Right cardiac atrium (tissue), 5 donors: ENCODE measurements around the gene P4HB. TPM values are rescaled to one million over a fixed set of nuclear protein-coding genes. Genes with fewer than 3 reads are reported as not detected.

Experiments used
- ATAC-seq, 2 donors: fragments of 200-7000 bp; cut with Tn5 transposase; one replicate each; pipeline versions ENCODE4 v1.8.0 to v1.9.1; 2020; ENCODE audit warnings: moderate library complexity in 2 of 2, mild to moderate bottlenecking in 1 of 2
- DNase-seq, 3 donors: peaks; one replicate each; pipeline ENCODE4 v3.0.0-alpha.2; 2020
- H3K27ac ChIP-seq: one replicate; pipeline ENCODE4 v1.5.1; 2013; ENCODE audit warnings: mild to moderate bottlenecking, low read length, control low read depth, moderate library complexity
- H3K27me3 ChIP-seq: one replicate; pipeline ENCODE4 v1.6.1; 2013; ENCODE audit not compliant: control insufficient read depth, insufficient read depth
- H3K4me1 ChIP-seq: one replicate; pipeline ENCODE4 v1.6.1; 2013; ENCODE audit warnings: low read length; ENCODE audit not compliant: control insufficient read depth, insufficient read depth
- H3K4me3 ChIP-seq: one replicate; pipeline ENCODE4 v1.5.1; 2013; ENCODE audit warnings: low read length, control low read depth
- H3K9me3 ChIP-seq: one replicate; pipeline ENCODE4 v1.6.1; 2013; ENCODE audit warnings: low read length; ENCODE audit not compliant: control insufficient read depth
- WGBS: extraction: QIAGEN DNeasy Blood & Tissue Kit; methylation state at CpG from one replicate; pipeline ENCODE4 v1.1.7; 2013; 5-methylcytosine and 5-hydroxymethylcytosine counted together
- intact Hi-C, 4 donors: fragments of 100-400 bp; cut with DNase I; formaldehyde crosslinking; loops; one replicate each; pipeline versions ENCODE4 v1.11.0 to v1.14.0; 2022 to 2023
- polyA plus RNA-seq: library from polyadenylated mRNA; stranded (reverse); fragments of 200-250 nt; gene quantifications from one replicate; pipeline ENCODE4 v1.2.3, GENCODE V29; 2013
- total RNA-seq, 4 donors: library from RNA; stranded (reverse); fragmentation: NEBNext Ultra II Directional; extraction: Animal tissue kit (Norgen Biotek cat#: 25700); gene quantifications; one replicate each; pipeline ENCODE4 v1.2.1, GENCODE V29; 2021
- donor health status: healthy with polysubstance abuse.
- donor health status: DM: no; HTN: yes; CAD: no.
- donor health status: DM: no; HTN: no; CAD: no.
- donor health status: DM: no; HTN: yes; CAD: no; lungs with severe emphysema.
- donor health status: DM: yes; HTN: yes; CAD: no.

The P4HB gene
- total and polyA plus RNA-seq, 5 donors = 272 to 375 (median 346) TPM

- Histone ChIP-seq H3K9me3 (no peaks in the 10 kb centered on the region), H3K27me3 (no peaks in the 10 kb centered on the region), H3K27ac (no peak overlapping the region), H3K4me1 (peaks cover 6% of the 10 kb centered on the region), H3K4me3 (no peak overlapping the region)
- 87% methylated on average over 30 of the region's 30 CpGs for whole genome bisulfite sequencing
- no peak for ATAC-seq
- intact Hi-C loops = no loop called here
- peak in 1 of 3 donors; percentile 35 for DNase-seq
Measured at GRCh38 chr17:81858170-81858966, 2.0 kb downstream of the P4HB start.

- Histone ChIP-seq H3K27ac (no peak overlapping the region), H3K4me1 (peaks cover 6% of the 10 kb centered on the region)
- intact Hi-C loops = no loop called here
Measured at GRCh38 chr17:81854974-81855774, 5.2 kb downstream of the P4HB start.

GRCh38 chr17:81852237-81852636 is 8.1 kb downstream of the P4HB start:
- Histone ChIP-seq H3K4me3 (no peak overlapping the region), H3K4me1 (no peaks in the 10 kb centered on the region), H3K27me3 (no peaks in the 10 kb centered on the region), H3K27ac (no peak overlapping the region), H3K9me3 (no peaks in the 10 kb centered on the region)
- ATAC-seq (no peak), DNase-seq (no peak)
- intact Hi-C loops = no loop called here
- 91% methylated on average over 12 of the region's 12 CpGs for WGBS

More at GRCh38 chr17:81854974-81855774, 5.2 kb downstream of the P4HB start:
- DNase-seq (no peak), ATAC-seq (no peak)
- H3K4me3 ChIP-seq = no peak overlapping the region
- H3K9me3 ChIP-seq = no peaks in the 10 kb centered on the region
- no peaks in the 10 kb centered on the region for H3K27me3 ChIP-seq
- whole genome bisulfite sequencing = 66% methylated on average over 29 of the region's 29 CpGs

- Histone ChIP-seq H3K27ac (no peak overlapping the region), H3K9me3 (no peaks in the 10 kb centered on the region), H3K4me1 (no peaks in the 10 kb centered on the region), H3K4me3 (no peak overlapping the region), H3K27me3 (no peaks in the 10 kb centered on the region)
- intact Hi-C loops = no loop called here
- no peak for ATAC-seq
- 94% methylated on average over 16 of the region's 16 CpGs for WGBS
- no peak for DNase-seq
Measured at GRCh38 chr17:81851423-81851822, 8.9 kb downstream of the P4HB start.

- 94% methylated on average over 12 of the region's 12 CpGs for WGBS
- intact Hi-C loops = no loop called here
- Histone ChIP-seq H3K27ac (no peak overlapping the region), H3K4me1 (no peaks in the 10 kb centered on the region), H3K27me3 (no peaks in the 10 kb centered on the region), H3K9me3 (no peaks in the 10 kb centered on the region), H3K4me3 (no peak overlapping the region)
- DNase-seq (no peak), ATAC-seq (no peak)
Measured at GRCh38 chr17:81849457-81849856, 10.9 kb downstream of the P4HB start.

GRCh38 chr17:81846743-81847689 is 13.3 kb downstream of the P4HB start:
- intact Hi-C loops = no loop called here
- H3K27me3 ChIP-seq = no peaks in the 10 kb centered on the region
- WGBS = 85% methylated on average over 24 of the region's 24 CpGs
- no peak overlapping the region for H3K4me3 ChIP-seq
- DNase-seq (peak in 1 of 3 donors; percentile 32), ATAC-seq (no peak)
- H3K27ac ChIP-seq = no peak overlapping the region
- no peaks in the 10 kb centered on the region for H3K4me1 ChIP-seq
- H3K9me3 ChIP-seq = no peaks in the 10 kb centered on the region

GRCh38 chr17:81845881-81846742 is 14.2 kb downstream of the P4HB start:
- intact Hi-C loops = no loop called here
- DNase-seq (peak in 1 of 3 donors; percentile 52), ATAC-seq (no peak)
- Histone ChIP-seq H3K9me3 (no peaks in the 10 kb centered on the region), H3K4me3 (no peak overlapping the region), H3K27ac (no peak overlapping the region), H3K4me1 (no peaks in the 10 kb centered on the region), H3K27me3 (no peaks in the 10 kb centered on the region)
- 94% methylated on average over 38 of the region's 38 CpGs for WGBS

GRCh38 chr17:81845361-81845760 is 15.0 kb downstream of the P4HB start:
- WGBS = 89% methylated on average over 13 of the region's 13 CpGs
- no peak for ATAC-seq
- Histone ChIP-seq H3K27ac (no peak overlapping the region), H3K4me3 (no peak overlapping the region), H3K27me3 (no peaks in the 10 kb centered on the region), H3K9me3 (no peaks in the 10 kb centered on the region), H3K4me1 (no peaks in the 10 kb centered on the region)
- no peak for DNase-seq
- intact Hi-C loops = no loop called here

GRCh38 chr17:81844887-81845286 is 15.4 kb downstream of the P4HB start:
- no peak overlapping the region for H3K27ac ChIP-seq
- no peaks in the 10 kb centered on the region for H3K9me3 ChIP-seq
- WGBS = 84% methylated on average over 13 of the region's 13 CpGs
- H3K27me3 ChIP-seq = no peaks in the 10 kb centered on the region
- no peak overlapping the region for H3K4me3 ChIP-seq
- ATAC-seq = no peak
- intact Hi-C loops = no loop called here
- DNase-seq = no peak
- H3K4me1 ChIP-seq = no peaks in the 10 kb centered on the region

- WGBS = 87% methylated on average over 14 of the region's 14 CpGs
- no peaks in the 10 kb centered on the region for H3K9me3 ChIP-seq
- H3K27ac ChIP-seq = no peak overlapping the region
- no peaks in the 10 kb centered on the region for H3K4me1 ChIP-seq
- H3K27me3 ChIP-seq = no peaks in the 10 kb centered on the region
- intact Hi-C loops = no loop called here
- ATAC-seq (no peak), DNase-seq (peak in 1 of 3 donors; percentile 60)
- no peak overlapping the region for H3K4me3 ChIP-seq
Measured at GRCh38 chr17:81844327-81844851, 15.9 kb downstream of the P4HB start.
